ENCODE data around the gene RHOB.

DNA sequence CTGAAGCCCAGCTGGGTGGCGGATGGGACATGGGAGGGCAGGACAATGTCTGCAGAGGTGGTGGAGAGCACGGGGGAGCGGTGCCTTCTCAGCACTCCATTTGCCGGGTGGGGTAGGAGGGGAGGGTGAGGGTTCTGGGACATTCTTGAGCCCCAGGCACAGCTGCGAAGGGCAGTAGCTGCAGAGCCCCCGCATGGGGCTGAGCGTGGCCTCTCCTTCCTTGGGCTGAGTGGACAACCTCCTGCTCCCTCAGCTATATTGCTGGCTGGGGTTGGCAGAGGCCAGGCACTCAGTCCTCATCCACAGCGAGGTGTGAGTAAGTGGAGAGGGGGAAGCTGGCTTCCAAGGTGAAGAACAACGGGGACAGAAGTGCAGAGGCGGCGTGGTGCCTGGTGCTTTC lies 50.1 kb downstream of the RHOB start:
- TF ChIP-seq, protein P1, sequence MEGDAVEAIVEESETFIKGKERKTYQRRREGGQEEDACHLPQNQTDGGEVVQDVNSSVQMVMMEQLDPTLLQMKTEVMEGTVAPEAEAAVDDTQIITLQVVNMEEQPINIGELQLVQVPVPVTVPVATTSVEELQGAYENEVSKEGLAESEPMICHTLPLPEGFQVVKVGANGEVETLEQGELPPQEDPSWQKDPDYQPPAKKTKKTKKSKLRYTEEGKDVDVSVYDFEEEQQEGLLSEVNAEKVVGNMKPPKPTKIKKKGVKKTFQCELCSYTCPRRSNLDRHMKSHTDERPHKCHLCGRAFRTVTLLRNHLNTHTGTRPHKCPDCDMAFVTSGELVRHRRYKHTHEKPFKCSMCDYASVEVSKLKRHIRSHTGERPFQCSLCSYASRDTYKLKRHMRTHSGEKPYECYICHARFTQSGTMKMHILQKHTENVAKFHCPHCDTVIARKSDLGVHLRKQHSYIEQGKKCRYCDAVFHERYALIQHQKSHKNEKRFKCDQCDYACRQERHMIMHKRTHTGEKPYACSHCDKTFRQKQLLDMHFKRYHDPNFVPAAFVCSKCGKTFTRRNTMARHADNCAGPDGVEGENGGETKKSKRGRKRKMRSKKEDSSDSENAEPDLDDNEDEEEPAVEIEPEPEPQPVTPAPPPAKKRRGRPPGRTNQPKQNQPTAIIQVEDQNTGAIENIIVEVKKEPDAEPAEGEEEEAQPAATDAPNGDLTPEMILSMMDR (IDR thresholded peaks at IDR 0.05; ENCODE audit: poor library complexity) = no peak
- TF ChIP-seq EZH2 (IDR thresholded peaks at IDR 0.05; ENCODE audit: borderline replicate concordance) = no peak
- TF ChIP-seq EZH2phosphoT487 (IDR thresholded peaks at IDR 0.05; ENCODE audit: low read depth, severe bottlenecking, unreplicated experiment) = no peak

All from hepatocyte (in vitro differentiated cells).